Ovary (tissue), 3 donors: Measurements from ENCODE around the gene AMMECR1.

ENCODE experiments used
- EP300 ChIP-seq: sonication (generic); formaldehyde crosslinking; IDR thresholded peaks from one replicate; pipeline ENCODE4 v1.6.1; 2017; ENCODE audit warnings: antibody characterized with exemption
- POLR2A ChIP-seq: fragments of 450-650 bp; IDR thresholded peaks from one replicate; pipeline ENCODE4 v1.6.1; 2017; ENCODE audit warnings: antibody characterized with exemption, mild to moderate bottlenecking, moderate library complexity
- TF ChIP-seq, protein P1 (sequence below), 3 donors: fragments of 450-650 bp in 2 of 3; fragments of 200-600 bp in 1 of 3; IDR thresholded peaks; one replicate each; pipeline versions ENCODE4 v1.5.1 to v1.8.0; 2016 to 2022; ENCODE audit warnings: antibody characterized with exemption in 3 of 3, mild to moderate bottlenecking in 1 of 3
- donor health status: DM: no; HTN: no; CAD: no.

DNA sequence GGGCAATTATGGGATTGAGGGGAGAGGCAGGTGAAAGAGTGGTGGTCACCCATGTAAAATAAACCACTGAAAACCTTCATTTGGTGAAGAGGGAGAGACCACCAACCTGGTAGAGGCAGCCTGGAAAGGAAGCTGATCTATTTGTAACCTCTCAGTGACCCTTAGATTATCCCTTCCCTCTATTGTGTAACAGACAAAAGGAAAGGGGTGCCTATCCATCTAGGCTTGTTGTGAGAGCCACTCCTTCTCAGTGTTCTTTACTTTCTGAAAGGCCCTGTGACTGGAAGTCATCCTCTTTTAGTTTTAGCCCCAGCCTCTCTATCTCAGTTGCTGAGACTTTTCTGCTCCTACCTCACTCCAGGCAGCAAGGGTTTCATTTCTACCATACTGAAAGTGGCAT, 172.6 kb downstream of the AMMECR1 start:
- TF ChIP-seq, protein P1, sequence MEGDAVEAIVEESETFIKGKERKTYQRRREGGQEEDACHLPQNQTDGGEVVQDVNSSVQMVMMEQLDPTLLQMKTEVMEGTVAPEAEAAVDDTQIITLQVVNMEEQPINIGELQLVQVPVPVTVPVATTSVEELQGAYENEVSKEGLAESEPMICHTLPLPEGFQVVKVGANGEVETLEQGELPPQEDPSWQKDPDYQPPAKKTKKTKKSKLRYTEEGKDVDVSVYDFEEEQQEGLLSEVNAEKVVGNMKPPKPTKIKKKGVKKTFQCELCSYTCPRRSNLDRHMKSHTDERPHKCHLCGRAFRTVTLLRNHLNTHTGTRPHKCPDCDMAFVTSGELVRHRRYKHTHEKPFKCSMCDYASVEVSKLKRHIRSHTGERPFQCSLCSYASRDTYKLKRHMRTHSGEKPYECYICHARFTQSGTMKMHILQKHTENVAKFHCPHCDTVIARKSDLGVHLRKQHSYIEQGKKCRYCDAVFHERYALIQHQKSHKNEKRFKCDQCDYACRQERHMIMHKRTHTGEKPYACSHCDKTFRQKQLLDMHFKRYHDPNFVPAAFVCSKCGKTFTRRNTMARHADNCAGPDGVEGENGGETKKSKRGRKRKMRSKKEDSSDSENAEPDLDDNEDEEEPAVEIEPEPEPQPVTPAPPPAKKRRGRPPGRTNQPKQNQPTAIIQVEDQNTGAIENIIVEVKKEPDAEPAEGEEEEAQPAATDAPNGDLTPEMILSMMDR (IDR thresholded peaks at IDR 0.05), result no peak
- TF ChIP-seq POLR2A (no peak), EP300 (no peak)
